HCT116 (cell line): ENCODE data around the gene ENOPH1. TPM values are rescaled to one million over a fixed set of nuclear protein-coding genes. Genes with fewer than 3 reads are reported as not detected.

Experiments used
- ATAC-seq: fragments of 200-7000 bp; cut with Tn5 transposase; 2 replicates; pipeline ENCODE4 v1.9.1; 2020; ENCODE audit warnings: mild to moderate bottlenecking, moderate library complexity
- BruUV-seq: library from RNA; stranded (reverse); fragments of 400-500 nt; replicated peaks from 2 replicates; lab custom pipeline; 2021; lab: Mats Ljungman, UMichigan
- CTCF ChIA-PET: fragments of 300-600 bp; sonication (Branson Sonifier 250); formaldehyde crosslinking; loops from one replicate; lab custom pipeline; 2021; ENCODE audit warnings: antibody characterized with exemption; lab: Charles Lee
- POLR2A ChIA-PET: fragments of 300-600, 350-600 bp; sonication (Branson Sonifier 250); formaldehyde crosslinking; loops from one replicate; lab custom pipeline; 2021; ENCODE audit warnings: antibody characterized with exemption; lab: Charles Lee
- RAD21 ChIA-PET, 2 experiments: fragments of 300-600 bp; sonication (Branson Sonifier 250); formaldehyde crosslinking; loops; one replicate each; lab custom pipeline; 2023; ENCODE audit warnings: low total read pairs in 2 of 2; ENCODE audit not compliant: uncharacterized antibody in 2 of 2, unreplicated experiment in 2 of 2, low non-redundant PET in 1 of 2; lab: Charles Lee
- DNase-seq: peaks from one replicate; pipeline ENCODE4 v3.0.0-alpha.2; 2010; ENCODE audit warnings: low read depth, low spot score
- H2AFZ ChIP-seq: fragments of 200-600 bp; shearing (Covaris generic), sonication (generic); 2 replicates; pipeline ENCODE4 v1.6.1; 2017; ENCODE audit warnings: low read depth, mixed run types, mixed read lengths, antibody characterized with exemption, low read length; ENCODE audit not compliant: poor library complexity, severe bottlenecking
- H3K27ac ChIP-seq: 2 replicates; pipeline ENCODE4 v1.5.1; 2012; ENCODE audit warnings: low read depth, low read length
- H3K27me3 ChIP-seq: fragments of 200-600 bp; sonication (generic); 2 replicates; pipeline ENCODE4 v1.6.1; 2016; ENCODE audit warnings: mixed run types, low read length, mixed read lengths; ENCODE audit not compliant: insufficient read depth
- H3K36me3 ChIP-seq, 2 experiments: fragments of 200-500 bp in 1 of 2; fragments of 200-600 bp in 1 of 2; sonication (Bioruptor generic) in 1 of 2; sonication (generic) in 1 of 2; 2 replicates each; pipeline versions ENCODE4 v1.5.1 to v1.6.1; 2014 to 2016; ENCODE audit warnings: low read length in 2 of 2, inconsistent platforms in 1 of 2, mixed read lengths in 1 of 2, mixed run types in 1 of 2; ENCODE audit not compliant: insufficient read depth in 2 of 2, control insufficient read depth in 1 of 2
- H3K4me1 ChIP-seq, 2 experiments: fragments of 200-600 bp in 1 of 2; sonication (generic) in 1 of 2; 2 replicates each; pipeline versions ENCODE4 v1.5.1 to v1.6.1; 2012 to 2017; ENCODE audit warnings: low read length in 2 of 2, inconsistent platforms in 1 of 2, mild to moderate bottlenecking in 1 of 2, mixed read lengths in 1 of 2, mixed run types in 1 of 2, moderate library complexity in 1 of 2; ENCODE audit not compliant: insufficient read depth in 2 of 2, control insufficient read depth in 1 of 2
- H3K4me2 ChIP-seq: fragments of 200-600 bp; sonication (generic); 2 replicates; pipeline ENCODE4 v1.6.1; 2017; ENCODE audit warnings: mixed run types, low read length, mixed read lengths
- H3K4me3 ChIP-seq, 2 experiments: fragments of 200-600 bp in 1 of 2; sonication (generic) in 1 of 2; replicated peaks in 1 of 2; 2 replicates each; pipeline ENCODE4 v1.5.1; 2011 to 2016; ENCODE audit warnings: low read length in 2 of 2, control low read depth in 1 of 2, low read depth in 1 of 2, mild to moderate bottlenecking in 1 of 2, mixed read lengths in 1 of 2, mixed run types in 1 of 2
- H3K79me2 ChIP-seq: fragments of 200-600 bp; sonication (generic); 2 replicates; pipeline ENCODE4 v1.6.1; 2017; ENCODE audit warnings: mild to moderate bottlenecking, mixed run types, low read length, moderate library complexity, mixed read lengths; ENCODE audit not compliant: insufficient read depth
- H3K9ac ChIP-seq: fragments of 200-600 bp; sonication (generic); 2 replicates; pipeline ENCODE4 v1.6.1; 2016; ENCODE audit warnings: low read length, mixed read lengths
- H3K9me2 ChIP-seq: fragments of 200-600 bp; sonication (generic), shearing (Covaris generic); 2 replicates; pipeline ENCODE4 v1.6.1; 2017; ENCODE audit warnings: mixed run types, mild to moderate bottlenecking, moderate library complexity; ENCODE audit not compliant: insufficient read depth
- H3K9me3 ChIP-seq, 2 experiments: fragments of 200-500 bp in 1 of 2; fragments of 200-600 bp in 1 of 2; sonication (Bioruptor generic) in 1 of 2; sonication (generic) in 1 of 2; 2 replicates each; pipeline ENCODE4 v1.6.1; 2014 to 2017; ENCODE audit warnings: low read length in 2 of 2, mixed read lengths in 2 of 2, inconsistent platforms in 1 of 2, low read depth in 1 of 2, mild to moderate bottlenecking in 1 of 2, mixed run types in 1 of 2, moderate library complexity in 1 of 2; ENCODE audit not compliant: control insufficient read depth in 1 of 2, insufficient read depth in 1 of 2
- H4K20me1 ChIP-seq: fragments of 200-600 bp; sonication (generic), shearing (Covaris generic); 2 replicates; pipeline ENCODE4 v1.6.1; 2017; ENCODE audit warnings: mixed run types, mild to moderate bottlenecking, moderate library complexity; ENCODE audit not compliant: insufficient read depth
- CEBPB ChIP-seq: IDR thresholded peaks from 2 replicates; pipeline ENCODE4 v1.6.1; 2012; ENCODE audit warnings: low read depth
- ELF1 ChIP-seq: IDR thresholded peaks from 2 replicates; pipeline ENCODE4 v1.6.1; 2012; ENCODE audit warnings: low read depth, borderline replicate concordance
- EZH2phosphoT487 ChIP-seq: fragments of 200-600 bp; IDR thresholded peaks from 2 replicates; pipeline ENCODE4 v1.6.1; 2018; ENCODE audit warnings: antibody characterized with exemption, borderline replicate concordance
- MAX ChIP-seq: IDR thresholded peaks from 2 replicates; pipeline ENCODE4 v1.6.1; 2012
- SP1 ChIP-seq: IDR thresholded peaks from 2 replicates; pipeline ENCODE4 v1.6.1; 2012; ENCODE audit warnings: low read depth
- SRF ChIP-seq: IDR thresholded peaks from 2 replicates; pipeline ENCODE4 v1.6.1; 2012; ENCODE audit warnings: low read depth
- ZFX ChIP-seq: fragments of 450-650 bp; IDR thresholded peaks from 2 replicates; pipeline ENCODE4 v1.6.1; 2017
- intact Hi-C: fragments of 100-400 bp; cut with micrococcal nuclease; formaldehyde crosslinking; loops from 2 replicates; pipeline ENCODE4 v1.10.0; 2022
- total RNA-seq: library from RNA; stranded (reverse); gene quantifications from one replicate; pipeline ENCODE4 v1.2.1, GENCODE V29; 2021; ENCODE audit not compliant: unreplicated experiment

ENOPH1 gene
- total RNA-seq, 1 experiment from 2014 or later, result 53.4 TPM

DNA sequence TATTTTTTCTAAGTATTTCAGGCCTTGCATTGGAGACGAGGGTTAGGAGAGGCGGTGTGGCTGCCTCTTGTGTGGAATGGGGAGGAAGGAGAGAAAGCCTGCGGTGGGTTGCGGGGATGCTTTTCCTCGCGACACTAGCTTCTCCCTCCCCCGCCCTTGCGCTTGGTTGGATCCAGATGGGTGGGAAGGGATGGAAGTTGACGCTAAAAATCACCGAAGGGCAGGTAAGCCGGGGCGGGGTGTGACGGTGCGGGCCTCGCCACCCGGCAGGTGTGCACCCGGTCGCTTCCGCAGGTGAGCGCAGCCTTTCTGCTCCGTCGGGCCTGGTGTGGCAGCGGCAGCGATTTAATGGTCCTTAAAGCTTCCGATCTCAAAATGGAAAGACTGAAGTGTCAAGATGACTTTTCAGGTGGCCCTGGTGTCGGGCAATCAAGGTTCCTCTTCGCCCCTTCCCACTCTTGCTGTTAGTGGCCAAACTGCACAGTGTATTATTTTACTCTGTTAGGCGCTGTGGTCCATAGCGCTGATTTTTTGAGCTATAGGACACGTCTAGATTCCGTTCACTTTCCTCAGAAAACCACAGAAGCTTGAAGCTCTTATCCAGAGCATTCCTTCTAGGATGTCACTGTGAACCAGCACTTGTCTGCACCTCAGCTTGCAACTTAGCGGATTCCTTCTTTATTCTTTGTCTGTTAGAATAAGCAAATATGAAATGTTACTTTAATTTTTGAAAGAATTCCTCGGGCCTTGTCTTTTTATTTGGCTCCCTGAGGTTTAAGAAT, 765 bp downstream of the ENOPH1 start:
- Histone ChIP-seq H3K9me2 (no peaks in the 10 kb centered on the region), H3K79me2 (peaks cover 91% of the 10 kb centered on the region), H2AFZ (no peak overlapping the region), H3K27me3 (no peaks in the 10 kb centered on the region), H3K36me3 (peaks cover 24 to 32% of the 10 kb centered on the region in 2 experiments), H3K4me1 (peaks cover 10 to 31% of the 10 kb centered on the region in 2 experiments; a peak in 3 of 4 replicates), H3K9me3 (no peaks in the 10 kb centered on the region), H3K4me3 (peak overlapping the region; percentile 95 to 98), H3K4me2 (peak overlapping the region; percentile 83), H3K9ac (peak overlapping the region; percentile 98), H4K20me1 (peaks cover 40% of the 10 kb centered on the region), H3K27ac (peak overlapping the region; percentile 93)
- RAD21 ChIA-PET, result interaction anchor here in 1 of 2 experiments (0.6 kb wide), 1 partner anchor 12 kb away, joined by 3 read pairs; no protein-coding TSS in a partner anchor
- TF ChIP-seq ZFX, result peak; percentile 11; the same call in 1 of the 2 replicates
- TF ChIP-seq EZH2phosphoT487, result no peak
- intact Hi-C loops, result no loop called here
- CTCF ChIA-PET, result no interaction called here
- ATAC-seq, result peak; percentile 4
- TSS peak; percentile 60 for BruUV-seq
- POLR2A ChIA-PET, result no interaction called here
- DNase-seq, result no peak

- DNase-seq (no peak), ATAC-seq (no peak)
- Histone ChIP-seq H2AFZ (no peak overlapping the region), H3K27me3 (no peaks in the 10 kb centered on the region), H3K79me2 (peaks cover 91% of the 10 kb centered on the region), H4K20me1 (peaks cover 33% of the 10 kb centered on the region), H3K27ac (no peak overlapping the region), H3K36me3 (peaks cover 17 to 25% of the 10 kb centered on the region in 2 experiments), H3K9me2 (no peaks in the 10 kb centered on the region), H3K4me1 (peaks cover 10 to 29% of the 10 kb centered on the region in 2 experiments; a peak in 3 of 4 replicates), H3K9ac (peak overlapping the region; percentile 98), H3K4me3 (peak overlapping the region; percentile 95 to 98), H3K4me2 (peak overlapping the region; percentile 83), H3K9me3 (no peaks in the 10 kb centered on the region)
- no TSS peak for BruUV-seq
- ChIA-PET POLR2A (no interaction called here), CTCF (no interaction called here), RAD21 (interaction anchor here in 1 of 2 experiments (0.6 kb wide), 1 partner anchor 11 kb away, joined by 3 read pairs; no protein-coding TSS in a partner anchor)
- intact Hi-C loops, result no loop called here
- TF ChIP-seq MAX, result no peak
- TF ChIP-seq ELF1, result no peak
- no peak for TF ChIP-seq SRF
- no peak for TF ChIP-seq SP1
- TF ChIP-seq CEBPB, result no peak
- no peak for TF ChIP-seq ZFX
Measured at GRCh38 chr4:82431831-82432230, 1.4 kb downstream of the ENOPH1 start.
